K562 (cell line): ENCODE measurements around the gene FSTL1. TPM values are rescaled to one million over a fixed set of nuclear protein-coding genes. Genes with fewer than 3 reads are reported as not detected.

Source experiments
- CBFA2T2 ChIP-seq: fragments of 450-650 bp; conservative IDR thresholded peaks from 2 replicates; pipeline ENCODE4 v1.6.1; 2017; ENCODE audit warnings: mild to moderate bottlenecking
- CHAMP1 ChIP-seq: fragments of 450-650 bp; IDR thresholded peaks from 2 replicates; pipeline ENCODE4 v1.6.1; 2016; ENCODE audit warnings: mild to moderate bottlenecking
- EZH2 ChIP-seq: IDR thresholded peaks from 2 replicates; pipeline ENCODE4 v1.6.1; 2012; ENCODE audit warnings: low read depth, mild to moderate bottlenecking, inconsistent platforms, low read length, borderline replicate concordance
- HBP1 ChIP-seq: fragments of 450-650 bp; formaldehyde crosslinking; IDR thresholded peaks from 2 replicates; pipeline ENCODE4 v1.4.0; 2022; ENCODE audit warnings: missing genetic modification characterization
- KDM2B ChIP-seq: fragments of 250-450 bp; sonication (Bioruptor Pico); IDR thresholded peaks from 2 replicates; pipeline ENCODE4 v1.8.0; 2021; ENCODE audit warnings: mild to moderate bottlenecking, moderate library complexity
- PTBP1 ChIP-seq: fragments of 200-400 bp; formaldehyde crosslinking; IDR thresholded peaks from 2 replicates; pipeline ENCODE4 v1.6.1; 2017; ENCODE audit warnings: low read depth, low read length
- ZC3H8 ChIP-seq: fragments of 450-650 bp; IDR thresholded peaks from 2 replicates; pipeline ENCODE4 v1.6.1; 2017
- ZNF778 ChIP-seq: fragments of 450-650 bp; formaldehyde crosslinking; IDR thresholded peaks from 2 replicates; pipeline ENCODE4 v1.4.0; 2020; ENCODE audit warnings: mild to moderate bottlenecking, moderate library complexity
- ZSCAN29 ChIP-seq: fragments of 450-650 bp; IDR thresholded peaks from 2 replicates; pipeline ENCODE4 v1.6.1; 2017
- polyA plus RNA-seq, 8 experiments: library from polyadenylated mRNA; depleted of rRNA in 4 of 8; stranded (reverse) in 5 of 8; unstranded in 3 of 8; fragments of >200 nt; fragmentation: Nextera tagmentation in 2 of 8; fragmentation: Illumina TruSeq in 1 of 8; extraction: Ambion mirVana in 2 of 8; extraction: Trizol in 1 of 8; gene quantifications; 2 replicates each; pipeline versions ENCODE4 v1.2.1 to v1.2.3, GENCODE V29; 2011 to 2014; ENCODE audit warnings: inconsistent platforms in 1 of 8, missing spikeins in 1 of 8
- total RNA-seq, 7 experiments: library from RNA; depleted of rRNA in 6 of 7; stranded (reverse); fragments of >200 nt in 6 of 7; fragmentation: Illumina TruSeq in 2 of 7; extraction: Trizol in 2 of 7; gene quantifications; 2 replicates each; pipeline versions ENCODE4 v1.2.1 to v1.2.3, GENCODE V29; 2011 to 2021; ENCODE audit warnings: low replicate concordance in 1 of 7

Gene FSTL1
- total and polyA plus RNA-seq, 9 of the 15 experiments (the other 6 are each of a cell fraction or from before 2014, with no cell fraction given): 0.01 to 0.58 (median 0.08) TPM; not detected in 2

- no peak for TF ChIP-seq ZNF778 (CRISPR knock-in tag)
- TF ChIP-seq HBP1 (CRISPR knock-in tag): no peak
- no peak for TF ChIP-seq EZH2
- no peak for TF ChIP-seq CHAMP1
- no peak for TF ChIP-seq KDM2B (CRISPR knock-in tag)
- no peak for TF ChIP-seq ZSCAN29
- TF ChIP-seq CBFA2T2: no peak
- TF ChIP-seq PTBP1: no peak
- no peak for TF ChIP-seq ZC3H8
- TF ChIP-seq, all 486 proteins: peak for 0
These were observed 98.8 kb downstream of the FSTL1 start (continued) for GRCh38 chr3:120352017-120352416.
